GM13977 (cell line): ENCODE data around the gene DNAH6.

Source experiments
- DNase-seq: peaks from one replicate; pipeline ENCODE4 v3.0.0; 2012; ENCODE audit warnings: low spot score
- CTCF ChIP-seq: IDR thresholded peaks from 2 replicates; pipeline ENCODE4 v1.5.1; 2012; ENCODE audit warnings: mild to moderate bottlenecking, control low read depth; ENCODE audit not compliant: insufficient read depth; ENCODE audit errors: extremely low read depth, missing control alignments
- in situ Hi-C: fragments of 300-500 bp; cut with MboI; formaldehyde crosslinking; loops from one replicate; pipeline ENCODE4 v1.12.0; 2022; ENCODE audit warnings: low sequenced_read_pairs, low pct_unique_long_range_greater_than_20kb, mixed read lengths, inconsistent platforms; ENCODE audit not compliant: unreplicated experiment

Gene DNAH6

GRCh38 chr2:84800194-84800805 lies 284.0 kb downstream of the DNAH6 start:
- DNase-seq, result peak; percentile 31
- in situ Hi-C loops, result no loop called here
- no peak for TF ChIP-seq CTCF

- in situ Hi-C loops, result no loop called here
These were observed 285.5 kb downstream of the DNAH6 start for GRCh38 chr2:84801811-84802210.

GRCh38 chr2:84805250-84805958 lies 289.1 kb downstream of the DNAH6 start:
- TF ChIP-seq CTCF, result no peak
- no peak for DNase-seq
- in situ Hi-C loops, result no loop called here

More at GRCh38 chr2:84801811-84802210, 285.5 kb downstream of the DNAH6 start:
- no peak for DNase-seq
- TF ChIP-seq CTCF, result no peak

GRCh38 chr2:84807063-84807485 lies 290.8 kb downstream of the DNAH6 start:
- no peak for DNase-seq
- in situ Hi-C loops, result no loop called here

GRCh38 chr2:84808279-84808678 lies 292.0 kb downstream of the DNAH6 start:
- in situ Hi-C loops, result no loop called here
- TF ChIP-seq CTCF, result no peak
- DNase-seq, result no peak

More at GRCh38 chr2:84807063-84807485, 290.8 kb downstream of the DNAH6 start:
- TF ChIP-seq CTCF, result no peak

GRCh38 chr2:84811839-84812431 lies 295.6 kb downstream of the DNAH6 start:
- no peak for TF ChIP-seq CTCF
- in situ Hi-C loops, result no loop called here

More at GRCh38 chr2:84811839-84812431, 295.6 kb downstream of the DNAH6 start:
- no peak for DNase-seq
